NB4 (cell line): Measurements from ENCODE around the gene DAP.

Experiments used
- CTCF ChIP-seq: IDR thresholded peaks from one replicate; pipeline ENCODE4 v1.5.1; 2012; ENCODE audit warnings: low read depth, low read length
- POLR2A ChIP-seq: IDR thresholded peaks from 2 replicates; pipeline ENCODE4 v1.6.1; 2011; ENCODE audit warnings: mild to moderate bottlenecking; ENCODE audit not compliant: insufficient read length; ENCODE audit errors: extremely low read depth

DNA sequence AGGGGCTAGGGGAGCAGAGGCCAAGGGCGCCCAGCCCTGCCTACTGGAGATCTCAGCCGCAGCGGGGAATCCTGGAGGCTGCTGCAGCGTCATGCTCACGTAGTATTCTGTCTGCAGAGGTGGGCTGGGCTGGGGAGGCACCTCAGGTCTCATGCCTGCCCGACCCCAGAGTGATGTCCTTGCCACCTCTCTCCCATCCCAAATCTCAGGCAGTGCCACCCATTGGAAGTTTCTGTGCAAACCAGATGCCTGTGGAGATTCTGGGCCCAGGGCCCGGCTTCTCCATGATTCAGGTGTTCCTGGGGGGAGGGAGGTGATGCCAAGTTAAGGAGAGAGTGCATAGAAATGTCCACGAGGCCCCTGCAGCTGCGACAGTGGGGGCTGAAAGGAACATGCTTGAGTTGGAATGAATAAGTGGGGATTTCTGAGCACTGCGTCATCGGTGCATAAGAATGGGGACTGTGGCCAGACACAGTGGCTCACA lies 125.1 kb downstream of the DAP start:
- no peak for TF ChIP-seq CTCF
- no peak for TF ChIP-seq POLR2A
